GM13977 (cell line): ENCODE measurements around the gene TBC1D10B.
"Not testable (repeated sequence)": the region's sequence is repeated elsewhere in the genome, so short reads cannot be mapped to it uniquely, and the experiment has no call there.

Experiments used
- DNase-seq: peaks from one replicate; pipeline ENCODE4 v3.0.0; 2012; ENCODE audit warnings: low spot score
- CTCF ChIP-seq: IDR thresholded peaks from 2 replicates; pipeline ENCODE4 v1.5.1; 2012; ENCODE audit warnings: mild to moderate bottlenecking, control low read depth; ENCODE audit not compliant: insufficient read depth; ENCODE audit errors: extremely low read depth, missing control alignments
- in situ Hi-C: fragments of 300-500 bp; cut with MboI; formaldehyde crosslinking; loops from one replicate; pipeline ENCODE4 v1.12.0; 2022; ENCODE audit warnings: low sequenced_read_pairs, low pct_unique_long_range_greater_than_20kb, mixed read lengths, inconsistent platforms; ENCODE audit not compliant: unreplicated experiment

TBC1D10B gene

GRCh38 chr16:30348113-30348512 is 22.2 kb downstream of the TBC1D10B start:
- DNase-seq = no peak
- in situ Hi-C loops = no loop called here
- no peak for TF ChIP-seq CTCF

GRCh38 chr16:30346286-30346685 is 24.0 kb downstream of the TBC1D10B start:
- in situ Hi-C loops = no loop called here
- no peak for TF ChIP-seq CTCF
- no peak for DNase-seq

GRCh38 chr16:30343491-30343820 is 26.8 kb downstream of the TBC1D10B start:
- DNase-seq, in situ Hi-C loops: not testable (repeated sequence)

- no peak for DNase-seq
- in situ Hi-C loops = no loop called here
- TF ChIP-seq CTCF = no peak
Measured at GRCh38 chr16:30342751-30343490, 27.4 kb downstream of the TBC1D10B start.

GRCh38 chr16:30341971-30342370 is 28.3 kb downstream of the TBC1D10B start:
- DNase-seq, in situ Hi-C loops: not testable (repeated sequence)

- no peak for DNase-seq
- in situ Hi-C loops = no loop called here
- no peak for TF ChIP-seq CTCF
Measured at GRCh38 chr16:30340621-30341020, 29.7 kb downstream of the TBC1D10B start.

GRCh38 chr16:30338715-30339114 is 31.6 kb downstream of the TBC1D10B start:
- DNase-seq, in situ Hi-C loops: not testable (repeated sequence)

- DNase-seq, in situ Hi-C loops: not testable (repeated sequence)
Measured at GRCh38 chr16:30337964-30338357, 32.3 kb downstream of the TBC1D10B start.

GRCh38 chr16:30335598-30336474 is 34.5 kb downstream of the TBC1D10B start:
- no peak for DNase-seq
- in situ Hi-C loops = no loop called here
- no peak for TF ChIP-seq CTCF

GRCh38 chr16:30335028-30335597 is 35.2 kb downstream of the TBC1D10B start:
- DNase-seq = peak; percentile 64
- in situ Hi-C loops = not testable (repeated sequence)

GRCh38 chr16:30334473-30334989 is 35.8 kb downstream of the TBC1D10B start:
- DNase-seq = peak; percentile 63
- in situ Hi-C loops = not testable (repeated sequence)

GRCh38 chr16:30324220-30324619 is 46.1 kb downstream of the TBC1D10B start:
- in situ Hi-C loops, DNase-seq: not testable (repeated sequence)
